ENCODE data around the gene GADL1.

Gene GADL1

DNA sequence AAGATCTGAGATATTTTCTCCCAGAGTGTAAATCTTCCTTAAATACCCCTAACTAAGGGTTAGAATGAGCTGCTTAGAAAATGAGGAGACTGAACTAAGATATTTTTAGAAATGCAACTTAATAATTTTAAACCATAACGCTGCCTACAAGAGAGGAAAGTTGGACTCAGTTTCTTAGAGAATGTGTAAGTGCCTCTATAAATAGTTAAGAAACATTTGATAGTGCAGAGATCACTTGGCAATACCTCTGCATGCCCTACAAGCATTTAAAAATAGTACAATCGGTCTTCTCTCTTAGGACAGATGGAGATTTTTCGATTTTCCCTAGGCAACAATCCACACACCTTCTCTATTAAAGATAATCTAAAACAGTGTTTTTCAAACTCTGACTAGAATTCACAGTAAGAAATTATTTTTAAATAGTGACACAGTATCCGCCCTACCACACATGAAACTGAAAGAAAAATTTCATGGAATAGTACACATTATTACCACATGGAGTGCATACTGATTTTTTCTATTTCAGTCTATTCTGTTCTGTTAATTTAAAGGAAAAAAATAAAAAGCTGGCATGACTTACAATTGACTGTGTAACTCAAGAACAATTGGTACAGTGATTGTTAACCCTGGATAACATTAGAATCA is 83.2 kb downstream of the GADL1 start:
- DNase-seq (ENCODE audit: low spot score): no peak

GRCh38 chr3:30810625-30811024 is 83.8 kb downstream of the GADL1 start:
- DNase-seq (ENCODE audit: low spot score): no peak

DNA sequence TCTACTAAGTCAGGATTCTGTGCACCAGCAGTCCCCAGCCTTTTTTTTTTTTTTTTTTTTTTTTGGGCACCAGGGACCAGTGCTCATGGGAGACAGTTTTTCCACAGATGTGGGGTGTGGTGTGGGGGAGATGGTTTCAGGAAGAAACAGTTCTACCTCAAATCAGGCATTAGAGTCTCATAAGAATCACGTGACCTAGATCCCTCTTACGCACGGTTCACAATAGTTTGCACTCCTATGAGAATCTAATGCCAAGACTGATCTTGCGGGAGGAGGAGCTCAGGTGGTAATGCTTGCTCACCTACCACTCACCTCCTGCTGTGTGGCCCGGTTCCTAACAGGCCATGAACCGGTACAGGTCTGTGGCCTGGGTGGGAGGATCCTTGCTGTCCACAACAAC is 88.8 kb downstream of the GADL1 start:
- no peak for DNase-seq (ENCODE audit: low spot score)

- no peak for DNase-seq (ENCODE audit: low spot score)
Measured at GRCh38 chr3:30804984-30805383, 89.5 kb downstream of the GADL1 start.

DNA sequence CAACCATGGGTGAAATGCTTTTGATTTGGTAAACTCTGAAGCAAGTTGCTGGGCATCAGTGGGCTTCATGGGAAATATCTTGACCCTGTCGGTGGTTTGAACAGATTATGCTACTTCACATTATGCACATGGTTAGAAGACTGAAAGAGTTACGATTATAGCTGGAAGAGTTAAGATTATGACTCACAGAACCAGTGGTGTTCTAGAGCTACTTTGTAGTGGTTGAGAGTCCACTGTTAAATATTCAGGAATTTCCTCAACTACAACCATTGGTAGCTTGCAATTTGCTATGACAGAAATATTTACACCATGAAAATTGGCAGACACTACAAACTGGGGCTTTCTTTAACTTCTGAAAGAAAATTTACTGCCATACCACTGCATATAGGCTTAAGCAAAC is 99.3 kb downstream of the GADL1 start:
- DNase-seq (ENCODE audit: low spot score): no peak

- no peak for DNase-seq (ENCODE audit: low spot score)
Measured at GRCh38 chr3:30793740-30794139, 100.7 kb downstream of the GADL1 start.

- no peak for DNase-seq (ENCODE audit: low spot score)
Measured at GRCh38 chr3:30790150-30790549, 104.3 kb downstream of the GADL1 start.

GRCh38 chr3:30786365-30786764 is 108.1 kb downstream of the GADL1 start:
- no peak for DNase-seq (ENCODE audit: low spot score)

DNA sequence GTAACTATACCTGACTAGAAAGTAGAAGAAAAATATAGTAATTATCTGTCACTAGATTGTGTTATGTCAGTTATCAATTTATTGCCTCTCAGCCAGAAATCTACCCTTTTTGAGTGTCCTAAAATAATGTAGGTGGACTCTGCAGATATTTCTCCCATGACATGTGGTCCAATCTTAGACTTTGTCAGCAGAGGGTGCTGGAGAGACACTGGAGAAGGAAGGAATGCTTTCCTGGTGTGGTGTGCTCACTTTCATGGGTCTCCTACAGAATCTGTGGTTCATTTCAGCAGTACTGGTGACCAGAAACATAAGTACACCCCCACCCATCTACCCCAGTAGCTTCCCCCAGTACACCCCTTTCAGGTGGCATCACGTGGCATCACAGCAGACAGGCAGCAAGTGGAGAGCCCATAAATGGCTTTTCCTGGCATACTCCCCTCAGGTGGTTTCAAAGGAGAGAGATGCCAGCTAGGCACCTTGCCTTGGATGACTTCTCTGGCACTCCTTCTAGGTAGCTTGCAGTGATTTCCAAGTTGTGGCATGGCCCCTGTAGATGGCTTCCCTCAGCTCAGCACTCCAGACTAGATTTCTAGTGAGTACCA is 114.7 kb downstream of the GADL1 start:
- no peak for DNase-seq (ENCODE audit: low spot score)

DNA sequence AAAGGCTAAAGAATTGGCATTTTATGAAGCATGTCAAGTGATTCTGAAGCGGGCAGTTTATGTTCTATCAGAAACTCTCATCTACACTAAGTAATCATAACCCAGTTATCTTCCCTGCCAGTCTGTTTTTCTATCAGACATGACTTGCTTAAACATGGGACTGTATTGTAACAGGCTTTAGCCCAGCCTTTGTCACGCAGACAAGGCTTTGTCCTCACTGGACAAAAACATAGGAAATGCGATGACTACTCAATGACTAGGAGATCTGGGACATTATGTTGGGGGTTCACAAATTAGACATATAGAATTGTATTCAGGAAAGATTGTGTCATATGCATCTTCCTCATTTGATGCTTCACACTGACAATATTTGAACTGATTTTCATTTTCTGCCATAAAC is 115.5 kb downstream of the GADL1 start:
- no peak for DNase-seq (ENCODE audit: low spot score)

DNA sequence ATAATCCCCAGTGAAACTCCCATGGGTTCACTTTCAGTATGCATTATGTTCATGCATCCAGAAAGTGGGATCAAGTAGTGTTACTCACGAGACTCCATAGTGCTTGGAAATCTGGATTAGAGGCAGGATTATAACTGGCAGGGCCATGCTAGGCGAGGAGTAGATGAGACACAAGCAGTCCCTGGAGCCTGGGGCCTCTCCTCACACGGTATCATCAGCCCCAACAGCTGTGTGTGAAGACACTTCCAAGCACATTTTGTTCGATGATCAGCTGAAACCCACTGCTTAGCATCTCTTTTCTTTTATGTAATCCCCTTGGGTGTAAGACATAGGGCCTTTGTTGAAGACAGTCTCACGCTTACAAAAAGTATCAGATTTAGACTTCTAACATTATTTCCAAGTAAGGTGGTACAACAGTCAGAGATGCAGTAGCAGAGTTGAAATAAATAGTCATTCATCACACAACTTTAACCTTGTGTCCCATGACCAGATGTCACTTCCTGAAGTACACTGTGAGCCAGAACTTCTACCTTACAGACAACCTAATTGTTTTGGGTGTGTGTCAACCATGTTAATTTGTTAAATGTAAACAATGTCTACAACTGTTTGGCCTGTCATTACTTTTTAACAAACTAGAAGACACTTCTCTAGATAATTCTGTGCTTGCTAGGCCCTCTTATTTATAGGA is 116.9 kb downstream of the GADL1 start:
- no peak for DNase-seq (ENCODE audit: low spot score)

- no peak for DNase-seq (ENCODE audit: low spot score)
Measured at GRCh38 chr3:30776186-30776815, 118.2 kb downstream of the GADL1 start.

- no peak for DNase-seq (ENCODE audit: low spot score)
Measured at GRCh38 chr3:30775040-30775439, 119.4 kb downstream of the GADL1 start.

DNA sequence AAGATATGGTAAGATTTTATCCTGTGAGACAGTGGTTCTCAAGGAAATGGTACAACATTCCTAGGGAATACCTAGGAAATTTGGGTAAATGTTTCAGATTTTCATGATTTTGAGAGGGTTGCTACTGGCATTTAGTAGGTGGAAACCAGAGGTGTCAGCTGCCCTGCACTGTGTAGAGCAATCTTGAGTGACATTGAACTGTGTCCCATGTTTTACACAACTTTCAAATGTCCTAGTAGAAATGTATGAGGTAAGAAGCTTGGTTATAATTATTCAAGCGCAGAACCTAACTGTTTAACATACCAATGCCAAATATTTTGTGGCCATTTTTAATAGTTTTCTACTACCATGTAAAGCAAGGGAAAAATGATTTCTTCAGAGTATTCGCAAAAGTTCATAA is 120.4 kb downstream of the GADL1 start:
- no peak for DNase-seq (ENCODE audit: low spot score)

- no peak for DNase-seq (ENCODE audit: low spot score)
Measured at GRCh38 chr3:30770387-30770786, 124.1 kb downstream of the GADL1 start.

DNA sequence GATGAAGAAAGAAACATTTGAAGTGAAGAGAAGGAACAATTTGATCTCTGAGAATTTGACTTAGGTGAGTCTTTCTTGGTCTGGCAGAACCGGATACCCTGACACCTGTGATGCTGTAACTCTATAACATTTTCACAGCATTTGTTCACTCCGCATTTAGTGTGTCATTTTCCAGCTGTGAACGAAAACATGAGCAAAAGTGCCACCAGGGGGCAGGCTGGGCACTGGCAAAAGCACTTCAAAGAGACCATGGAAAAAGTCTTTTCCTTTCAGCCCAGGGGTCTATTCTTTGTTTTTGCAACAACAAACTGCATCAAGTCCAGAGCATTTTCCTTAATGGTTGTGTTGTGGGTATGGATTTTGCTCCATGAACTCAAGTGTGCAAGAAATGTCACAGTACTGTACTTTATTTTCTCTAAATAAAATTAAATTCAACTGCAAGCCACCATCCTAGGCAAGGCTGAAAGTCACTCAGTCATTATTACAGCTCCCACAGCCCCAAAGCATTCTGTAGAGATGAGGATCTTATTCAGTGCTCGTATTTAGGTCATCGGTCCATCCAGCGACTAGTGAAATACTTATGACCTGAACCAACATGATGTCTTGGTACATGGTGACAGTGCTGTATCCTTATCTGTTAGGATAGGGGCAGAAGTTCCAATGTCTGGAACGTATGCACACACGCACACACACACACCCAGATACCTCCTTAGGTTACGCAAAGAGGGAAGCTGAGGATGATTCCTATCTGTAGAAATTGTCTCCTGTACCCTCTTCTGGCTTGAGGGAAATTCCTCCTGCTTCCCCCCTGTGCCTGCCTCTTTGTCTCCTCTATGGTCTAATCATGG is 125.5 kb downstream of the GADL1 start:
- peak; percentile 71 for DNase-seq (ENCODE audit: low spot score)

GRCh38 chr3:30768046-30768445 is 126.4 kb downstream of the GADL1 start:
- no peak for DNase-seq (ENCODE audit: low spot score)

- DNase-seq (ENCODE audit: low spot score): no peak
Measured at GRCh38 chr3:30766522-30766921, 127.9 kb downstream of the GADL1 start.

DNA sequence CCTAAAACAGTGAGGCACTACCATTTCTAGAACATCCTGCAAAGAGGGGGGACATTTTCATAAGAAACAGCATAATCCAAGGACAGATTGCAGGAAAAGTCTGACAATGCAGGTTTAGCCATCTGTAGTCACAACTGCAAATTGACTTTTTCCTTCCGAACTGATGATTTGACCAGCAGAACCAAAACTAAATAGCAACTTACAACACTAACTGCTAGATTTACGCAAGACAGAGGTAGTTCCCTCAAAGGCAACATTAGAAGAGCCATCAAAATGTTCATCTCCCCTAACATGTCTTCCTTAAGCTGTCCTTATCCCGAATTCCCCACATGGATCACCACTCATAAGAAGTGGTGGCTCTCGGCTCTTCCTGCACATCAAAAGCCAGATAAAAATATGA is 129.6 kb downstream of the GADL1 start:
- DNase-seq (ENCODE audit: low spot score): no peak

- no peak for DNase-seq (ENCODE audit: low spot score)
Measured at GRCh38 chr3:30764281-30764680, 130.2 kb downstream of the GADL1 start.

- no peak for DNase-seq (ENCODE audit: low spot score)
Measured at GRCh38 chr3:30761374-30761773, 133.1 kb downstream of the GADL1 start.

GRCh38 chr3:30760737-30761136 is 133.7 kb downstream of the GADL1 start:
- no peak for DNase-seq (ENCODE audit: low spot score)

All from ecto neural progenitor cell (in vitro differentiated cells).